HG03469 (cell line): ENCODE data around the gene LRIG1.
"Not testable (repeated sequence)": the region's sequence is repeated elsewhere in the genome, so short reads cannot be mapped to it uniquely, and the experiment has no call there.

Source experiments
- ATAC-seq: cut with Tn5 transposase; IDR thresholded peaks from one replicate; pipeline ENCODE4 v1.9.1; 2021; ENCODE audit warnings: mild to moderate bottlenecking, moderate library complexity, moderate number of reproducible peaks; ENCODE audit not compliant: unreplicated experiment

LRIG1 gene

GRCh38 chr3:66427352-66427751 lies 73.5 kb downstream of the LRIG1 start:
- no peak for ATAC-seq

GRCh38 chr3:66426135-66426534 lies 74.7 kb downstream of the LRIG1 start:
- no peak for ATAC-seq

DNA sequence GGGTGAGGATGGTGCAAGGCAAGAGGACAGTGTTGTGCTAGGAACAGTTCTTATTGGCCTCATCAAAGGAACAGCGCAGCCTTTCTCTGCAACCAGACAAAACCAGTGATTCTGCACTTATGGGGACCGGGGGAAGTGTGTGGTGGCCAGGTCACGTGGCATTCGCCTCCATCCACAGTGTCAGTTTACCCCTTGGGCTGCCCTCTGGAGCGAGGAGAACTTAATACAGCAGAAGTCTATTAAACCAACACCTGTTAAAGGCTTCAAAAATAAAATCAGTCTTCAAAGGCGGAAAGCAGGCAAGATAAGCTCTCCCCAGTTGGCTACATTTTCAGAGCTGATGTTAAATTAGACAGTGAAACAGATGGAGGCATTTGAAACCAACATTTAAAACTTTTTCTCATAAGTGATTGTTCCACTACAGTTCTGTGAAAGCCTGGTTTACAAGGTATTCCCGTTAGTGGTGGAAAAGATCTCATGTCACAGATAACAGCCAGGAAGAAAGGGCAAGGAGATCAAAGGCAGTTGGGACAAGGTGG lies 75.2 kb downstream of the LRIG1 start:
- no peak for ATAC-seq

DNA sequence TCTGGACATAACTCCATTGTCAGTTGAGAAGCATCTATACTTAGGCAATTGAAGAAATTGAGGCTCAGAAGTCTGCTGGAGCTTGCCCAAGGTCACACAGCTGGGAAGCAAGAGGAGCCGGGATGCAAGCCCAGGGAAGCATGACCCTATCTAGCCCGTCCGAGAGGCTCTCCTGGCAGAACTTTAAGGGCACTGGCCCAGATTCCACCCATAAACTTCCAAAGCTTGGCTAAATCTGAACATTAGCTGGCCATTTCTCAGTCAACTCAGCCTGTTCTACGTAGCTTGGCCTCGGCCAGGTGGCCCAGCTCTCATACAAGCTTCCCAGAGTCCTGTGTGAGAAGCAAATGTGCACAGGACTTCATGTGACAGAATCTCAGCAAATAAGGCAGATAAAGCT lies 75.8 kb downstream of the LRIG1 start:
- no peak for ATAC-seq

GRCh38 chr3:66423791-66424190 lies 77.0 kb downstream of the LRIG1 start:
- ATAC-seq, result no peak

- ATAC-seq, result not testable (repeated sequence)
These were observed 78.9 kb downstream of the LRIG1 start for GRCh38 chr3:66421893-66422292.

GRCh38 chr3:66421144-66421543 lies 79.7 kb downstream of the LRIG1 start:
- ATAC-seq, result not testable (repeated sequence)

- ATAC-seq, result no peak
These were observed 81.8 kb downstream of the LRIG1 start for GRCh38 chr3:66419036-66419435.

DNA sequence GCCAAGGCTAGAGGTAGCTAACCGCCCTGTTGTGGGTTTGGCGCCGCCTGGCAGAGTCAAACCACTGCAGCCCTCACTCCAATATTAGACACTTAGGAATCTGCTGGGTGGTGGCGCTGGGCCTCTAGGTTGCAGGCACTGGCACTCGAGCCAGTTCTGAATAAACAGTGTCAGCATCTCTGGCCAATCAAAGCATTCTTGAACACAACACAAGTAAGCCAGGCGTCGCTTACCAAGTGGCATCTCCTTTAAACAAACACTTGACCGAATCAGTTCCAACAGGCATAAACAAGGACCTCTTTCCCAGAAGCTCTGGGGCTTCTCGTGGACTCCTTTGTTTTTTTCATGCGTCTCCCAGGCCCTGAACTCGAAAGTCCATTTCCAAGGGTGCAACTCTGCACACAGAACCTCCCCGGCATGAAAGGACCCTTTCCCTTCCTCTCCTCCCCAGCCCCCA lies 82.3 kb downstream of the LRIG1 start:
- ATAC-seq, result no peak

GRCh38 chr3:66416556-66417304 lies 84.1 kb downstream of the LRIG1 start:
- no peak for ATAC-seq

GRCh38 chr3:66415867-66416428 lies 84.9 kb downstream of the LRIG1 start:
- ATAC-seq, result no peak

GRCh38 chr3:66414846-66415245 lies 86.0 kb downstream of the LRIG1 start:
- ATAC-seq, result no peak

DNA sequence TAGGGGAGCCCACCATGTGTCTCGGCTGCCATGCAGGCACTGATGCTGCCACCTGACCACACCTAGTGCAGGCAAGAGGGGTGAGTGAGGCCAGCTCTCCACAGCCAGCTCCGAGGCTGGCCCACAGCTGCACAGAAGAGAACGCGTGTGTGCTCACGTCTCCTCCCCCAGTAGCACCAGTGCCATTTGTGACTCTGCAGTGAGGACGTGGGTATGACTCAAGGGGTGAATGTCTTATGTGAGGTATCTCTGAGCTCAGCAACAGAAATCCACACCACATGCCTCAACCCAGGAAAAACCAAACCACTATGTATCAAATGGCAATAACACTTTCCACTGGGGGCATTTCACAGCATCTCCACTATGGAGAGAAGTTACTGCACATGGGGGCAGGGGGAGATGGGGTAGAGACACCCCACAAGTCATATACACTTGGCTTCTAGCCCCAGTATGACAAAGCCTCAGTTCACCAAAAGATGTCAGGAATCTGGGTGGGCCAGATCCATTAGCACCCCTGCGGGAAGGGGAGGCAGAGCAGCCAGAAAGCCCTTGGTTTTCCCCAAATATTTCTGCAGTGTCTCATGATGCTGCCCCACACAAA lies 87.6 kb downstream of the LRIG1 start:
- ATAC-seq, result no peak

DNA sequence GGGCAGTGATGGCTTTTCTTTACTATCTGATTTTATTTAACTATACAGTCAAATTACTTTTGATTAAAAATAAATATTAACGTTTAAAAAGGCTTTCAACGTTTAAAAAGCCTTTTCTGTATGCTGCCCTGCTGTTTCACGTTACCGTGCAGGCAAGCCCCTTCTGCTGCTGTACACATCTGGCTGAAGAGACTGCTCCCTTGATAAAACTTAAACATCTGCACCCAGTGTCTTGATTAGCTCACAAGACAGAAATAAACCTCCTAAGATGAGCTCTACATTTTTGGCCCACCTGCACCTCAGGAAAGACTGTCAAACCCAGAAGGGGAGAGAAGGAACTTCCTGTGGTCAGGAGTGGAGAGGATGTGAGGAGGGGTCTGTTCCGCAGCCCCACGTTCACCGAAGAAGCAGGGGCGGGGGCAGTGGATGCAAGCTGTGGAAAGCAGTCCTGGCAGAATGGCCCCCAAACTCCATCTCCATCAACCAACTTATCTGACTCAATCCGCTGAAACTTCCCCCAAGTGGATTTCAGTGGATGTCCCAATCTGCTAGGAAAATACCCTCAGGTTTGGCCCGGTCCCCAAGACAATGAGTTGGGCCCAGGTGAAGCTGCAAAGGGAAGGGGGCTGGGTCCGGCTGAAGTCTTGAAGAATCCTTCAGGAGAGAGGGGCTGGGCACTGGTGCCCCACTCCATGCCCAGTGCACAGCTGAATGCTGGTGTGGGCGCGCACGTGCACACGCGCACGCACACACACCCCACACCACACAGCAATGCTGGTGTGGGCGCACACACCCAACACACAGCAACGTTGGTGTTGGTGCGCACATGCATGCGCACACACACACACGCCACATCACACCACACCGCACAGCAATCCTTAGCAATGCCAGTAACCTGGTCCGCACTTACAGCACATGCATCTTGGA lies 88.6 kb downstream of the LRIG1 start:
- no peak for ATAC-seq

- ATAC-seq, result no peak
These were observed 89.3 kb downstream of the LRIG1 start for GRCh38 chr3:66411474-66411873.

DNA sequence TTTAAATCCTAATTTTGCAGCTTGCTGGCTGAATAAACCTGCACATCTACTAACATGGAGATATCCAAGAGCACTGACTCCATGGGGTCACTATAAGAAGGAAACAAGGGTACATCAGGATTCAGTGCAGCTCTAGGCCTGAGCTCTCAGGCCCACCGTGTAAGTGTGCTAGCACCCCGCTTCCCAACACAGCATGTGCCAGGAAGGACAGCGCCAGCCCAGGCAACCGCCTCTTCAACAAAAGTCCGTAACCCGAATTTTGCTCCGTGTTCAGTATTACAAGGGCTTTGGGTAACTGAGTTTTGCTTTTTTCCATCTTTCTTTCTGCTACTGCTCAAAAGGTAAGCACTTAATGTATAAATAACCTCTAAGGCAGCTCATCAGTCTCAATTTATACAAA lies 89.8 kb downstream of the LRIG1 start:
- no peak for ATAC-seq

GRCh38 chr3:66409771-66410754 lies 90.8 kb downstream of the LRIG1 start:
- ATAC-seq, result no peak

GRCh38 chr3:66407611-66408218 lies 93.1 kb downstream of the LRIG1 start:
- ATAC-seq, result peak; percentile 78
